ENCODE measurements around the gene SLC22A2.

SLC22A2 gene

GRCh38 chr6:160274871-160275510 is 16.4 kb upstream of the SLC22A2 start:
- in situ Hi-C loops (cut with MboI; ENCODE audit: low sequenced_read_pairs) = no loop called here

GRCh38 chr6:160273750-160274149 is 15.1 kb upstream of the SLC22A2 start:
- in situ Hi-C loops (cut with MboI; ENCODE audit: low sequenced_read_pairs) = no loop called here

- in situ Hi-C loops (cut with MboI; ENCODE audit: low sequenced_read_pairs) = no loop called here
Measured at GRCh38 chr6:160273196-160273595, 14.6 kb upstream of the SLC22A2 start.

DNA sequence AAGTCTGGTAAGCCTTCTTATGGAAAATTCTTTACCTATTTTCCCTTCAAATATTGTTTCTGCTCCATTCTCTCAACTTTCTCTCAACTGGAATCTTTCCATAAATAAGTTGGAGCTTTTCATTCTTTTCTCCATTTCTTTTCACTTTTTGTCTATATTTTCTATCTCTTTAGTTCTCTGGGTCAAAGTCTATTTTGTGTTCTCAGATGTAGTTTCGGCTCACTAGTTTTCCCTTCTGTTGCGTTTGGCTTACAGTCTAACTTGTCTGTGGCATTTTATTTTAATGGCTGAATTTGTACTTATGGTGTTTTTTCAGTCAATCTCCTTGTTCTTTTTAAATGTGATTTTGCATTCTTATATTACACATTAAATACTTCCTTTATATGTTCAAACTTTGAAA is 14.1 kb upstream of the SLC22A2 start:
- in situ Hi-C loops (cut with MboI; ENCODE audit: low sequenced_read_pairs) = no loop called here

GRCh38 chr6:160270347-160270746 is 11.7 kb upstream of the SLC22A2 start:
- in situ Hi-C loops (cut with MboI; ENCODE audit: low sequenced_read_pairs) = no loop called here

- in situ Hi-C loops (cut with MboI; ENCODE audit: low sequenced_read_pairs) = no loop called here
Measured at GRCh38 chr6:160269771-160270170, 11.2 kb upstream of the SLC22A2 start.

DNA sequence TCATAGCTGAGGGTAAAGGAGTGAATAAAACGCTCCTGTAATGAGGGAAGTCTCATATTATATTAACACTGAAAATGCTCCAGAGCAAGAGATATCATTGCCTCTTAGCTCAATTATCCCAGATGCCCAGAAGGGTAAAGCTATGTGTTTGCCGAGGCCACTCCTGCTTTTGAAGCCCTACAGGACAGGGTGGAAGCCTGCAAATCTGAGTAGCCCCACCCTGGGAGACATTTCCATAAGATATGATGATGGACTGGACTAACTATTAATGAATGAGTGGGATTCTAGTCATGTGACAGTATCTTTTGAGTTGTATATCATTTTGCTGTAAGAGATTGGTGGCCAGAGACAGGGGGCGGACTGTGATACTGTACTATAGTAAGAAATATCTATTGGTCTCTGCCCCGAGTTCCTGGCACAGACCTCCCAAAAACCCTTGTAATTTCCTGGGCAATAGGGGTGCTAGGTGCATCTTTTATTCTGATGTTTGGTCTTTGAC is 10.5 kb upstream of the SLC22A2 start:
- in situ Hi-C loops (cut with MboI; ENCODE audit: low sequenced_read_pairs) = no loop called here

- in situ Hi-C loops (cut with MboI; ENCODE audit: low sequenced_read_pairs) = no loop called here
Measured at GRCh38 chr6:160267102-160267501, 8.5 kb upstream of the SLC22A2 start.

DNA sequence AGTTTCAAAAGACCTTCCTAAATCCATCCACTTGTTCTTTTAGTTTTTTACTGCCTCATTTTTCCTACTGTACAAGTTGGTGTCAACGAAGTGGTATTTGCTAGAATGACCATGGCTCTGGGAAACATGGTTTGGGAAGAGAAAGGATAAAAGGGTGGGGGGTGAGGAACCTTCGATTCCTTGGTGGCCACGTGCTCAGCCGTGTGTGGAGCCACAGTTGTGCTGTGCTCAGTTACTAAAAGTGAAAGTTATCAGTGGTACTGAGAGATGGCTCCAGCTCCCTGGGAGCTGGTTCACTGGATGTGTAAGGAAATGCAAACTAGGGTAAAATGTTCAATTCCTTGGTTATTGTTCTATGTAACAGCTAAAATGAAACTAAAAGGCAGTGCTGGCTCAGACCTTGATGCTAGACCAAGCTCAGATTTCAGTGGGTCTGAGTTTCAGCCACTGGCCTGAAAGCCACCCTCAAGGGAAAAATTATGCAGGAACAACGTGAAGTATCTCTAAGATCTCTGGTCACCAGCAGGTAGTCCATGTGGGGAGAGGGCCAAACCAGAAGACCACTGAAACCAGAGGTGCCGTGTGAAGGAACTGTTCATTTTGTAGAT is 7.4 kb upstream of the SLC22A2 start:
- in situ Hi-C loops (cut with MboI; ENCODE audit: low sequenced_read_pairs) = no loop called here

DNA sequence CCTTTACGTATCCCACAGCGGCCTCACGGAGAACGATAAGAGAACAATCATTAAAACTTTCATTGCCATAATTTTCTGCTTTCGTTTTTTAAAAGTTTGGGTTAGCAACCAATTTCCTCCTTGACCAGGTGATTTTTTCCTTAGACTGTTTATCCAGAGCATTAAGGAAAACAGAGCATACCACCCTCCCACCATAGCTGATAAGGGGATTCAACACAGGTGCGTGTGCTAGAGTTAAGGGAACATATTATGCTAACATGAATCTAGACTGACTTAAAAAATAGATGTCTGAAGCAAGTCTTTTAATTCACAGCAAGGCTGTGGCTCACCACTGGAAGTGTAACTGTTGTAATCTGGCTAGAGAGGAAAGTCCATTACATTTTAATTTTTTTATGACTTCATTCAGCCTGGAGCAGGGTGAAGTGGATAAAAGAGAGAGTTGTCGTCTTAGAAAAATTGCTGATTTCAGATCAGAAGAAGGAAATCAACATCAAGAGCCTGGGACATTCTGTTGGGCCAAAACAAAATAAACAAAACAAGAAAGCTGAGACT is 5.5 kb upstream of the SLC22A2 start:
- in situ Hi-C loops (cut with MboI; ENCODE audit: low sequenced_read_pairs) = no loop called here

- in situ Hi-C loops (cut with MboI; ENCODE audit: low sequenced_read_pairs) = no loop called here
Measured at GRCh38 chr6:160263196-160263939, 4.7 kb upstream of the SLC22A2 start.

DNA sequence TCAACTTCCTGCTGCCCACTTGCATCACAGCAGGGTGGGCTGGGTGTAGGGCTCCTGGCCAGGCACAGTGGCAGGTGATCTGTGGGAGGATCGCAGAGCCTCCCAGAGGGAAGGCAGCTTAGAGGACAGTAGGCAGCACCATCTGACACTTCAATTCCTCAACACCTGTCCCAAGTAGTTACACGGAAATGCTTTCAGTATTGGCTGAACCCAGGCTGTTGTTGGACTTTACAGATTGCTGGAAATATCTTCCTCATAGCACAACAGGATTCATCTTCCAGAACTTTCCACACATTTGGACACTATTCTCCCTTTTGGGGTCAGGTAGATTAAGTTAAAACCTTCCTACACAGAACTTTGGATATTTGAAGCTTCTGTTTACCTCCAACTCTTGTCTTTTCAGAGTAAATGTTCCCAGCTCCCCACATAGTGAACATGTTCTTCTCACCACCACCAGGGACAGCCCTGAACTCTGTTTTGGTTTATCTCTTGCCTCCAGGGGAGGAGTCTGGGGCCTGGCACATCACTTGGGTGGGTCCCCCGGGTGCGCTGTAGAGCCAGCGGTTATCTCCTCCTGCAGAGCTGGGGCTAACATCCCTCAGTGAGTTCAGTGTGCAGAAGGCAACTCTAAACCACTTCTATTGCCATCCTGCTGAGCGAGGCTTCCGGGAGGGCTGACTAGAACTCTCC is 3.5 kb upstream of the SLC22A2 start:
- in situ Hi-C loops (cut with MboI; ENCODE audit: low sequenced_read_pairs) = no loop called here

DNA sequence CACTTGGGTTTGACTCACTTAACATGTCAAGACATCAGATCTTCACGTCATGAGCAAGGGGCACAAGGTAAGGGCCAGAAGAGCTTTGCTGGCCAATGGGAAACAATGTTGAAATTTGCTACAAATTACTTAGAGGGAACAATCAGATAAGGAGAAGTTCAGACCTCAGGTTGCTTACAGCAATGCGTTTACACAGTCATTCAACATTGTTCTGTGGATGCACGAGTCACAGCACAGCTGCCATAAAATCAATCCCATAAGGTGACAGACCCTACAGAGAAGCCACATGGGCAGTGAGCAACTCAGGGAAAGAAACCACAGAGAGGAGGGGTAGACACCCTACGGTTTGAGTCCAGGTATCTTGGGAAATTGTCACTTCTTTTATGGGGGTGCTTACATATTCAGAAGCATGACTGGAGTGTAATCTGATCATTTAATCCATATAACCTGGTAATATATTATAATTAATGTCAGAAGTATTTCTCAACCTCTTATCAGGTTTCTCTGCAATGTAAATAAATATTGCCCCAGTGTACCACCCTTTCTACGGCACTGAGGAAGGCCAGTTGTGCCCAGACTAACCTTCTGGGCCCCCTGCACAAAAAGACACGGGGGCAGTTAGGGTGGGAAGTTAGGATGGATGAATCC is 2.3 kb upstream of the SLC22A2 start:
- in situ Hi-C loops (cut with MboI; ENCODE audit: low sequenced_read_pairs) = no loop called here

DNA sequence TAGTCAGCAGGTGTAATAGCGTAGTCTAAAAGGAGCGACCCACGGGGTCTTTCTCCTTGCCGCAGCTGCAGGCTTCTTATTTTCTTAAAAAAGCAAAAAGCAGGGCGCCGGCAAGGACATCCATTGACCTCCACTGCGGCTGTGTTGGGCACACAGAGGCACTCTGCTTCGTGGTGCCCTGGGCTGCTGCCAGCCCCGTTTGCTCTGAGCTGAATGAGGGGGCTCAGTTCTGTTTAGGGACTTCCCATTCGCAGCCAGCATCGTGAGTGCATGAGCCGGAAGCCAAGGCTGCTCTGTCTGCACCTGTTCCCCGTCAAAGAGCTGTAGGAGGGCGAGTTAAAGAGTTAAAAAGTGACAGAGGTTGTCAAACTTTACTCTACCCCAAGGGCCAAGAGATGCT is 1.7 kb upstream of the SLC22A2 start:
- in situ Hi-C loops (cut with MboI; ENCODE audit: low sequenced_read_pairs) = no loop called here

GRCh38 chr6:160259598-160259997 is 977 bp upstream of the SLC22A2 start:
- in situ Hi-C loops (cut with MboI; ENCODE audit: low sequenced_read_pairs) = no loop called here

DNA sequence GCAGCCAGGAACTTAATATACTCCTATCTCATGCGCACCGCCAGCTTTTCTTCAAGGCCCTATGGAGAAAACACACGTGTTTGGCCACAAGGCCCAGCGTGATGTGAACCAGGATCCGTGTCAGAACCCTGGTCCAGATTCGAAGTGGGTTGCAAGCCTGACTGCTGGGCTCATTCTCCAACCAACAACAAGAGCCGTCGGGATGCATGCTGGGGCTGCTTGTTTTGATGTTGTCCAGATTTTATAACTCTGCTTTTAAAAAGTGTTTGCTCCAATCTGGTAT is 463 bp upstream of the SLC22A2 start:
- in situ Hi-C loops (cut with MboI; ENCODE audit: low sequenced_read_pairs) = no loop called here

DNA sequence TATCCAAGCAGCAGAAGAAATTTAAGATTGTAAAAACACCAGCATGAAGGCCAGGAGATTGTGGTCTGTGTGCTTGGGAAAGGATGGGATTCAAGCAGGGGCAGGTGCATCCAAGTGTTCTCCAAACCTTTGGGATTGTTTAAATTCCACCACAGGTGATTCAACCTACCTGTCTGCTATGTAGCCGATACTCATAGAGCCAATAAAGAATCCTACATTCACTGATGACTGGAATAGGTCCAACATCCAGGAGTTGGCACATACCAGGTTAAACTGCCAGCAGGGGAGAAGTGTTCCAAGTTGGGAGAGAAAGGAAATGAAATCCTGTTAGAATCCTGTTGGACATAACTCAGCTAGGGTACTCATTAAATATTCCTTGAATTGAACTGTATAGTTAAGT is 2.2 kb downstream of the SLC22A2 start:
- in situ Hi-C loops (cut with MboI; ENCODE audit: low sequenced_read_pairs) = no loop called here

GRCh38 chr6:160254467-160255312 is 3.9 kb downstream of the SLC22A2 start:
- in situ Hi-C loops (cut with MboI; ENCODE audit: low sequenced_read_pairs) = no loop called here

GRCh38 chr6:160253714-160254113 is 4.9 kb downstream of the SLC22A2 start:
- in situ Hi-C loops (cut with MboI; ENCODE audit: low sequenced_read_pairs) = no loop called here

DNA sequence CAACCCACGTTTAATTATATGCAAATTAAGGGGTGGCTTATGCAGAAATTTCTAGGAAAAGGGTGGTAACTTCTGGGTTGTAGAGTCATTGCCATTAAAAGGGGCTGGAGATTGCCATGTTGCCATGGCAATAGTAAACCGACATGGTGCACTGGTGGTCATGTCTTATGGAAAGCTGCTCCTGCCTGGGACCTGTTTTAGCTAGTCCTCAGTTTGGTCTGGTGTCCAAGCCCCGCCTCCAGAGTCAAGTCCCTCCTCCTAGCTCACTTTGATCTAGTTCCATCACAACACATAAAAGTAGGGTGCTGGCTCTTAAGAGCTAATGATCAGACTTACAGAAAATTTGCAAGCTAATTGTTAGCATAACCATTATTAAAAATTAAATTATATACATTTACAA is 5.3 kb downstream of the SLC22A2 start:
- in situ Hi-C loops (cut with MboI; ENCODE audit: low sequenced_read_pairs) = no loop called here

Data from HL-60/S4 treated with retinoic acid at 250 ng/mL for 4 days and 3 days (cell line).